ENCODE results near the gene BMP5.

Gene BMP5

GRCh38 chr6:55798571-55798970, 76.8 kb downstream of the BMP5 start:
- no peak for DNase-seq

DNA sequence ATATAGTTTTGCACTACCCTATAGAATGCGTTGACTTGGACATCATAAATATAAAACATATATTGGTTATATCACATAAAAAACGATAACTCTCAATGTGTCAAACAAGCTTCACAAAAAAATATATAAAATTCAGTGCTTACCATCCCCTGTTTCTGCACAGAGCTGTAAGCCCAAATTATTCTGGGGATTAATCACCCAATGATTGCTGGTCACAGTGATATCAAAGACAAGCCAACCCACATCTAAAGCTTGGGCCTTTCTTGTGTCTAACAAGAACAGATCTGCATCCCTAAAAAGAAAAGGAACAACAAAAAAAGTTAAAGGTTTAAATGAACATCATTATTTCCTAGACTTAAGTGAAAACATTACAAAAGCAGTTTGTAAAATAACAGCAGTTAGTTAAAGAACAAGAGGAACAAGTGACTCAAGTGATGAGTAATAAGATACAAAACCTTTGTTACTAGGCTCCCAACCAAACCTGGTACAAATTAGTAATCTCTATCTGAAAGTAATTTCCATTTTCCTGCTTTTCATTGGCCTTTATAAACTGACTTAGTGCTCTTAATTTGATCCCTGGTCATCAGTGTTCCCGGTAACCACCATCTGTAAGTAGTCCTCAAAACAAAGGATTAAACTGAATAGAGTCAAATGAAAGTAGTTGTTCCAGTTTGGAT, 81.1 kb downstream of the BMP5 start:
- no peak for DNase-seq

DNA sequence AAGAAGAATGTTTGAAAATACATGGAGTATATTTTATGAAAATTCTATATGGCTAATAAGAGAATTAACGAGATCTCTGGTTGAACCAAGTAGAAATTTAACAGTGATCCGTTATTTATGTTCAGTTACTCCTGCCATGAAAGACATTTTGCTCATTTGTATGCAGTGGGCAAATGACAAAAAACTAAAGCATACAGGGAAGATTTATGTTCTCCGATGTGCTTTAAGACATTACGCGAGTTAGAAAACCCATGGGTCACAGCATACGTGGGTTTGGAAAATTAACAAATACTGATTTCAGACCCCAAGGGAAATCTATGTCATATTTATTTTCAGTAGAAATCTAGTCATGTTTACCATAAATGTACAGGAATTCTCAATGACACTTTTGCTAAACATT, 90.1 kb downstream of the BMP5 start:
- DNase-seq, result no peak

- DNase-seq, result no peak
Measured at GRCh38 chr6:55782275-55782674, 93.1 kb downstream of the BMP5 start.

DNA sequence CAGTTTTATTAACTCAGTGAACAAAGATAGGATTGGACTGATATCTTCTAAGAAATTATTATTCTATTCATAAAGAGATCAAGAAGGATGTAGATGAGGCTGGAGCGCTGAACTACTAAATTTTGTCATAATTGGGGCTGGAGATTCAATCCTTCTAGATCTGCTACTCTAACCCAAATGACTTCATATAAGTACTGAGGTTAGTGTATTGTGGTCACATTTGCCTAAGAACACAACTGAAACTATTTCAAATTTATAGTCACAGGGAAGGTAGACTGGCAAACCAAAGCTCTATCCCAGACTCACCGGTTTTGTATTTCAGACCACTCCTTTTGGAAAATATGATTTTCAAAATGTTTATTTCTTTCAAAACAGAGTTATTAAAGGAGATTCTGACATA, 96.7 kb downstream of the BMP5 start:
- DNase-seq, result no peak

DNA sequence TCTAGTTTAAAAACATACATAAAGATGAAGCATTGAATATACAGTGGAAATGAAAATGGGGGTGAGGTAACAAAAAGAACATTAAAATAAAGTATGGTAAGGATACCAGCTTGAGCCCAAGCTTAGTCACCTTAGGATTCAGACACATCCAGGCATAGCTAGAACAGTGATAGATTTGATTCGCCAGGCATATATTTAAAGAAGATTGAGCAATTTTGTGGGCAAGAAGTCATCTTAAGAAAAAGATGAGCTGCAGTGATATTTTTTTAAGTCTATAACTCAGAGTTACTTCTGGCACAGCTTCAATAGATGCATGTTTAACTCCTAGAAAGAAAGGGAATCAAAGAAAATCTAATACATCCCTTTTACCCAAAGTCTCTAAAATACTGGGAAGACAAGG, 97.9 kb downstream of the BMP5 start:
- no peak for DNase-seq

GRCh38 chr6:55776113-55776512, 99.3 kb downstream of the BMP5 start:
- no peak for DNase-seq

DNA sequence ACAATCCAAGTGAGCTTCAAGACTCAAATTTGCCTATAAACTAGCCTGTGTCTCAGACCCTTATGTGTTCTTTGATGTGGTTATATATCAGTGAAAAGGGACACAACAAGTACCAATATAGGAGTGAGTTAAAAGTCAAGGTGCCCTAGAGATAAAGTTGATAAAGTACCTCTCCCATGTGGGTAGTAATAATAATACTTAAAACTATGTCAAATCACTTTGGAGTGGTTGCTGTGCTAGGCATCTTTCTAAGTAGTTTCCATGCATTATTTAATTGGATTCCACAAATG, 100.4 kb downstream of the BMP5 start:
- no peak for DNase-seq

DNA sequence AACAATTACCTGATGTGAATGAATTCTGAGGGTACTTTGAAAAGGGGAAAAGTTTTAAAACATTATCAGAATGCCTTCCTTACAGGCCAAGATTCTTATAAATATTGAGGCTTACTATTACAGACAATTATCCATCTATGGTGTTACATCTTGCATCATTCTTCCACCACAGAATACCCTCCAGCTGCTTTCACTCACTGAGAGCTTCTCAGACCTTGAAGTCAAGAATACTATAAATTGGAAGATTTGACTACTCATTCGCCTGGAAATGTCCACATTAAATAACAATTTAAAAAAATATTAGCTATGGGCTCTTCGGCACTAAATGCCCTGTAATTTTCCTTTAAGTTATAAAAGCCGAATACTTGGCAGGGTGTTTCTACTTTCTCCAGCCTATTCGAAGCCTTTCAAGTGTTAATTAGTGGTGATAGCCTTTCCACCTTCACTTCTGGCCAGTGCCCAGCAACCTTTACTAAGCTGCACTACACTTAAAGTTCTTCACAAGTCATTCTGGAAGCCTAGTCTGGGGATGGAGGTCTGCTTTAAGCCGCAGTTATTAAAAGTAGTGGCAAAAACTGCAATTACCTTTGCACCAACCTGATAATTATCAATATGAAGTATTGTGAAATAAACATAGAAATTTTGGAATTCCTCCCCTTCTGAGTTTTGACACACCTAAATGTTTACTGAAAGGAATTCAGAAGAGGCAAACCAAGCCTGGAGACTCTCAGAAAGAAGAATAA, 100.9 kb downstream of the BMP5 start:
- DNase-seq, result no peak

DNA sequence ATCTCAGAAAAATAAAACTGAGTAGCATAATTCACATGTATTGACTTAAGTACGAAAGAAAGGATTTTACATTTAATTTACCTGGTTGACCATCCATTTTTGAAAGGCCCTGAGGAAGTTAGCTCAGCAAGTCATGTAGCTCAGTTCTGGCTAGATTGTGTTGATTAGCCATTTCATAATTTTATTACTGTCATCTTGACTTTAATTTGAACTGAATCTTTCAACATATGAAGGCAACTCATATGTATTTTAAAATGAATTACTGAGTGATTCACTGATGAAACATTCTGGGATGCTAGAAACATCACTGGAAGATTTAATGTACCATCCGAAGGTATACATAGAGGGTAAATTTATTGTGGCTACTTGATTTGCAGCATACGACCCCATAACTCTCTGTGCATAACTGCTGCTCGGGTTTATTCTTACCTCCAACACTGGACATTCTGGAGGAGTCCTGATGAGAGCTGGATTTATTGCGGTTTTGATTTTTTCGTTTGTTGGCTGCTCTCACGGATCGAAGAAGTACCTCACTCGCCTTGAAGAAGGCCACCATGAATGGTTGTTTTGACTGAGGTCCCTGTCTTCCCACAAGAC, 101.7 kb downstream of the BMP5 start:
- no peak for DNase-seq

- DNase-seq, result no peak
Measured at GRCh38 chr6:55772730-55773129, 102.7 kb downstream of the BMP5 start.

- DNase-seq, result no peak
Measured at GRCh38 chr6:55759536-55759935, 115.9 kb downstream of the BMP5 start.

DNA sequence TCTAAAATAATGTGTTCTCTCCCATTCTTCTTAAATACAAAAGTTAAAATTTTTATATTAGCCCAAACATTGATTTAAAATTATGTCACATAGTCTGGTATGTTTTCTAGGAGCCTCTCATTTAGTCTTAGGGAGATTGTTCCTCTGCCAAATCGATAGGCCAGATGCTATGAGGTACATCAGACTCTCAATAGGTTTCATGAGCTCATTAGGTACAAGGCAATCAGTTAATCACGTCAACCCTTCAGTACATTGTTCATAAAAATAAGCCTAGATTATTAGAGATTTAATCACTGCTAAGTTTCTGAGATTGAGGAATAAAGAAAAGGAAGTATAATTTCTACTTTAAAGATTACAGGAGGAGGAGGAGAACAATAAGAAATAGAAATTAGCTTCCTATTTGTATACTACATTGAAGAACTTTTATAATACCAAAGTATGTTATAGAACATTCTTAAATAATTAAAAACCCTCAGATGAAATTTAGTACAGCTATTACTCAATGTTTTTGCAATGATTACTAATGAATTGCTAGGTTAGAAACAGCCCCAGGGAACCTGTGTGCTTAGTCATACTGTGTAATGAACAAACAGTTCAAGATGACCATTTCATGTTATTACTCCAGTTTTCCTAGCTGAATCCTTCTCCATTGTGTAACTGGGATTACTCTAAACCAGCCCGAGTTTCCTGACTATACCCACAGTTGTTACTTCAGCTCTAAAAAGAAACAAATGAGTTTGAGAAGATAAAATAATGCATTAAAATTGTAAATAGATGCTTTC, 117.0 kb downstream of the BMP5 start:
- DNase-seq, result no peak

GRCh38 chr6:55756531-55757031, 118.8 kb downstream of the BMP5 start:
- no peak for DNase-seq

DNA sequence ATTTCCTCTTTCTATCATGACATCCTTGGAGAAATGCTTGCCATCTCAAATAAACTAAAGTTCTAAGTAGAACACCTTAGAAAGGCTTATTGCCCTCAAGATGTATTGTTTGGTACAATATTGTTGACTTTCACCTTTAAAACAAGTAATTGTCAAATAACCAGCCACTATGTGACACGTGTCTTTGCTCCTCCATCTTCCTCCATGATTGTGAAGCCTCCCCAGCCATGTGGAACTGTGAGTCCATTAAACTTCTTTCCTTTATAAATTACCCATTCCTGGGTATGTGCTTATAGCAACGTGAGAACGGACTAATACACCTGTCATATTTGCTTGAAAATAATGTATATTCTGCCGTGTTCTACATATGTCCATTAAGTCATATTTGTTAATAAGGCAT, 126.5 kb downstream of the BMP5 start:
- no peak for DNase-seq

DNA sequence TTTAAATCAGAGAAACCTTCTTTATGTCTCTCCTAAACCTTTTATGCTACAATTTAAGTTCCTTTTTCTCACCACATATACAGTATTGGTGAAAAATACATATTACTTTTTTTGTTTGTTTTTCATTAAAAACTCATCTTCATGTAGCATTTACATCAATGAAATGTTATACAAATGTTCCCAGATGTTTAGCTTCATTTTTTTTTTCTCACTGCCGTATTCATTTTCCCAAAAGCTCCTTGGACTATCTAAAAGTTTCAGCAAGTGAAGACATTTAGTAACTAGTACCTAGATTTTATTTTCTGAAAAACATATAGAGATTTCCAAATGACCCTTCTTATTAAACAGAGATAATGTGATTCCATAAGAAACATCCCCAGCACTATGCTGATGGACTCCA, 128.9 kb downstream of the BMP5 start:
- DNase-seq, result no peak

GRCh38 chr6:55734256-55734655, 141.1 kb downstream of the BMP5 start:
- DNase-seq, result no peak

DNA sequence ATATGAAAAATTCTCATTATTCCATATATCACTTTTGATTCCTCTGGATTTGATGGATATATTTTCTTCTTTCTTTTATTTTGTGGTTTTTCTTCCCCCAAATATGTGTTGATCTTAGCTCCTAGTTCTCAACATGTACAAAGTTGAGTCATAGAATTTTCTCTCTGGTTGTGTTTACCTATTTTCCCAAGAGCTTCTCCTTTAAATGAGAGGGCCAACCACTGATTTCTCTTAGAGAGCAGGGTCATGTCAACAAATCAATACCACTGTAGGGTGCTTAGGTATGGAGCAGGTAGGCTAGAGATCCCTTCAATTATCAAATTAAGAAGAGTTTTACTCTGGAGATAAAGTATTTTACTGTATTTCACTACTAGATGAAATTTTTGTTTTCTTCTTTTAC, 145.7 kb downstream of the BMP5 start:
- DNase-seq, result no peak

DNA sequence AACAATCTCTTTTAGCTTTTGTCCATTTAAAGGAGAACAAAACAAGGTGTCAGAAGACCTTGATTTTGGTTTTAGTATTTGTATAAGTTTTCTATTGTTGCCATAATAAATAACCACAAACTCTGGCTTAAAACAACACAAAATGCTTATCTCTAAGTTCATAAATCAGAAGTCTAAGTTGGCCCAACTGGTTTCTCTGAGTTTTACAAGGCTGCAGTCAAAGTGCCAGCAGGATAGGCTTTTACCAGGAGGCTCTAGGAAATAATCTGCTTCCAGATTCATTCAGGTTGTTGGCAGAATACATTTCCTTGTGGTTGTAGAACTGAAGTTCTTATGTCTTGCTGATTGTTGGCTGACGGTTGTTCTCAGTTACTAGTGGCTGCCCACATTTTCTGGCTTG, 149.2 kb downstream of the BMP5 start:
- no peak for DNase-seq

GRCh38 chr6:55714831-55715230, 160.6 kb downstream of the BMP5 start:
- DNase-seq, result no peak

GRCh38 chr6:55713436-55713835, 162.0 kb downstream of the BMP5 start:
- no peak for DNase-seq

DNA sequence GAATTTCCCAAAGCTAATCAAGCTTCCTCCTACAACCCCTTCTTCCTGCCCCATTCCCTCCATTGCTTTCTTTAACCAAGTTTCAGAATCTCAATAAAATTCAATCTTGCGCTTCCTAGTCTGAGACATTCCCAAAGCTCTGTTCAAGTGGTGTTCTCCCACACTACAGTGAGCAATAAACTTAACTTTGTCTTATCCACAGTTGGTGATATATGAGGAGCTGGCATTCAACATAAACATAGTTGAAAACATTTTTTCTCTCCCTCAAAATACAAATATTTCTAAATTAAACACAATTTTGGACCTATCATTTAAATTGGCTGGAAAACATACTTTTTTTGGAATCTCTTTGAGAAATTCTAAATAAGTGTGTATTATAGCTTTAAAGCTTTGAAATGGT, 166.7 kb downstream of the BMP5 start:
- no peak for DNase-seq
